Measurements from ENCODE around the gene CCR6. TPM values are rescaled to one million over a fixed set of nuclear protein-coding genes. Genes with fewer than 3 reads are reported as not detected.

CCR6 gene
- total and polyA plus RNA-seq, 2 of the 8 experiments (the other 6 are each of a cell fraction or from before 2014, with no cell fraction given), result 0.06 TPM; not detected in 1

DNA sequence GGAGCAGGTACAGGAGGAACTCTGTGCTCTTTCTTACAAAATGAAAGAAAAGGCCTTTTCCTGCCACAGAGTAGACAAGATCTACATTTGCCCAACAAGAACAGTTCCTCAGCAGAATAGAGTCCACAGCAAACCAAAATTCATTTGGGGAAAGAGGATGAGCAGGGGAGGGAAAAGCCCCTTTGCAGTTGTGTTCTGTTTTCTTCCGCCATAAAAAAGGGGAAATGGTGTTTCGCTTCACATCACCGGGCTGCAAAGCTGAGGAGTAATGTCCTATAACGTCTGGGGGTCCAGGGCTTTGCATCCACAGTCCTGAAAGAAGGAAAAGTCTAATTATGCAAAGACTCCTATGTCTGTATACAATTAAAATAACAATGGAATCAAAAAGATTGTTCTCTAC, 35.0 kb downstream of the CCR6 start, which contains the start of gene GPR31 (continued):
- TF ChIP-seq, protein P1, sequence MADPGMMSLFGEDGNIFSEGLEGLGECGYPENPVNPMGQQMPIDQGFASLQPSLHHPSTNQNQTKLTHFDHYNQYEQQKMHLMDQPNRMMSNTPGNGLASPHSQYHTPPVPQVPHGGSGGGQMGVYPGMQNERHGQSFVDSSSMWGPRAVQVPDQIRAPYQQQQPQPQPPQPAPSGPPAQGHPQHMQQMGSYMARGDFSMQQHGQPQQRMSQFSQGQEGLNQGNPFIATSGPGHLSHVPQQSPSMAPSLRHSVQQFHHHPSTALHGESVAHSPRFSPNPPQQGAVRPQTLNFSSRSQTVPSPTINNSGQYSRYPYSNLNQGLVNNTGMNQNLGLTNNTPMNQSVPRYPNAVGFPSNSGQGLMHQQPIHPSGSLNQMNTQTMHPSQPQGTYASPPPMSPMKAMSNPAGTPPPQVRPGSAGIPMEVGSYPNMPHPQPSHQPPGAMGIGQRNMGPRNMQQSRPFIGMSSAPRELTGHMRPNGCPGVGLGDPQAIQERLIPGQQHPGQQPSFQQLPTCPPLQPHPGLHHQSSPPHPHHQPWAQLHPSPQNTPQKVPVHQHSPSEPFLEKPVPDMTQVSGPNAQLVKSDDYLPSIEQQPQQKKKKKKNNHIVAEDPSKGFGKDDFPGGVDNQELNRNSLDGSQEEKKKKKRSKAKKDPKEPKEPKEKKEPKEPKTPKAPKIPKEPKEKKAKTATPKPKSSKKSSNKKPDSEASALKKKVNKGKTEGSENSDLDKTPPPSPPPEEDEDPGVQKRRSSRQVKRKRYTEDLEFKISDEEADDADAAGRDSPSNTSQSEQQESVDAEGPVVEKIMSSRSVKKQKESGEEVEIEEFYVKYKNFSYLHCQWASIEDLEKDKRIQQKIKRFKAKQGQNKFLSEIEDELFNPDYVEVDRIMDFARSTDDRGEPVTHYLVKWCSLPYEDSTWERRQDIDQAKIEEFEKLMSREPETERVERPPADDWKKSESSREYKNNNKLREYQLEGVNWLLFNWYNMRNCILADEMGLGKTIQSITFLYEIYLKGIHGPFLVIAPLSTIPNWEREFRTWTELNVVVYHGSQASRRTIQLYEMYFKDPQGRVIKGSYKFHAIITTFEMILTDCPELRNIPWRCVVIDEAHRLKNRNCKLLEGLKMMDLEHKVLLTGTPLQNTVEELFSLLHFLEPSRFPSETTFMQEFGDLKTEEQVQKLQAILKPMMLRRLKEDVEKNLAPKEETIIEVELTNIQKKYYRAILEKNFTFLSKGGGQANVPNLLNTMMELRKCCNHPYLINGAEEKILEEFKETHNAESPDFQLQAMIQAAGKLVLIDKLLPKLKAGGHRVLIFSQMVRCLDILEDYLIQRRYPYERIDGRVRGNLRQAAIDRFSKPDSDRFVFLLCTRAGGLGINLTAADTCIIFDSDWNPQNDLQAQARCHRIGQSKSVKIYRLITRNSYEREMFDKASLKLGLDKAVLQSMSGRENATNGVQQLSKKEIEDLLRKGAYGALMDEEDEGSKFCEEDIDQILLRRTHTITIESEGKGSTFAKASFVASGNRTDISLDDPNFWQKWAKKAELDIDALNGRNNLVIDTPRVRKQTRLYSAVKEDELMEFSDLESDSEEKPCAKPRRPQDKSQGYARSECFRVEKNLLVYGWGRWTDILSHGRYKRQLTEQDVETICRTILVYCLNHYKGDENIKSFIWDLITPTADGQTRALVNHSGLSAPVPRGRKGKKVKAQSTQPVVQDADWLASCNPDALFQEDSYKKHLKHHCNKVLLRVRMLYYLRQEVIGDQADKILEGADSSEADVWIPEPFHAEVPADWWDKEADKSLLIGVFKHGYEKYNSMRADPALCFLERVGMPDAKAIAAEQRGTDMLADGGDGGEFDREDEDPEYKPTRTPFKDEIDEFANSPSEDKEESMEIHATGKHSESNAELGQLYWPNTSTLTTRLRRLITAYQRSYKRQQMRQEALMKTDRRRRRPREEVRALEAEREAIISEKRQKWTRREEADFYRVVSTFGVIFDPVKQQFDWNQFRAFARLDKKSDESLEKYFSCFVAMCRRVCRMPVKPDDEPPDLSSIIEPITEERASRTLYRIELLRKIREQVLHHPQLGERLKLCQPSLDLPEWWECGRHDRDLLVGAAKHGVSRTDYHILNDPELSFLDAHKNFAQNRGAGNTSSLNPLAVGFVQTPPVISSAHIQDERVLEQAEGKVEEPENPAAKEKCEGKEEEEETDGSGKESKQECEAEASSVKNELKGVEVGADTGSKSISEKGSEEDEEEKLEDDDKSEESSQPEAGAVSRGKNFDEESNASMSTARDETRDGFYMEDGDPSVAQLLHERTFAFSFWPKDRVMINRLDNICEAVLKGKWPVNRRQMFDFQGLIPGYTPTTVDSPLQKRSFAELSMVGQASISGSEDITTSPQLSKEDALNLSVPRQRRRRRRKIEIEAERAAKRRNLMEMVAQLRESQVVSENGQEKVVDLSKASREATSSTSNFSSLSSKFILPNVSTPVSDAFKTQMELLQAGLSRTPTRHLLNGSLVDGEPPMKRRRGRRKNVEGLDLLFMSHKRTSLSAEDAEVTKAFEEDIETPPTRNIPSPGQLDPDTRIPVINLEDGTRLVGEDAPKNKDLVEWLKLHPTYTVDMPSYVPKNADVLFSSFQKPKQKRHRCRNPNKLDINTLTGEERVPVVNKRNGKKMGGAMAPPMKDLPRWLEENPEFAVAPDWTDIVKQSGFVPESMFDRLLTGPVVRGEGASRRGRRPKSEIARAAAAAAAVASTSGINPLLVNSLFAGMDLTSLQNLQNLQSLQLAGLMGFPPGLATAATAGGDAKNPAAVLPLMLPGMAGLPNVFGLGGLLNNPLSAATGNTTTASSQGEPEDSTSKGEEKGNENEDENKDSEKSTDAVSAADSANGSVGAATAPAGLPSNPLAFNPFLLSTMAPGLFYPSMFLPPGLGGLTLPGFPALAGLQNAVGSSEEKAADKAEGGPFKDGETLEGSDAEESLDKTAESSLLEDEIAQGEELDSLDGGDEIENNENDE (IDR thresholded peaks at IDR 0.05; ENCODE audit: insufficient replicate concordance, low read length), result no peak
- TF ChIP-seq RXRA (IDR thresholded peaks at IDR 0.05; ENCODE audit: insufficient read depth, low read depth, low read length), result no peak
- TF ChIP-seq ASH2L (IDR thresholded peaks at IDR 0.05; ENCODE audit: low read length), result no peak
- TF ChIP-seq NRF1 (IDR thresholded peaks at IDR 0.05; ENCODE audit: low read depth, low read length), result no peak
- TF ChIP-seq POLR2AphosphoS5 (IDR thresholded peaks at IDR 0.05; ENCODE audit: low read depth, low read length), result no peak
- no peak for TF ChIP-seq SP4 (IDR thresholded peaks at IDR 0.05; ENCODE audit: low read length)
- TF ChIP-seq, protein P2, sequence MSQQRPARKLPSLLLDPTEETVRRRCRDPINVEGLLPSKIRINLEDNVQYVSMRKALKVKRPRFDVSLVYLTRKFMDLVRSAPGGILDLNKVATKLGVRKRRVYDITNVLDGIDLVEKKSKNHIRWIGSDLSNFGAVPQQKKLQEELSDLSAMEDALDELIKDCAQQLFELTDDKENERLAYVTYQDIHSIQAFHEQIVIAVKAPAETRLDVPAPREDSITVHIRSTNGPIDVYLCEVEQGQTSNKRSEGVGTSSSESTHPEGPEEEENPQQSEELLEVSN (IDR thresholded peaks at IDR 0.05), result no peak
- TF ChIP-seq EGR1 (IDR thresholded peaks at IDR 0.05; ENCODE audit: borderline replicate concordance, low read depth, low read length), result no peak
- TF ChIP-seq TCF12 (IDR thresholded peaks at IDR 0.05; ENCODE audit: low read depth, low read length), result no peak
- no peak for TF ChIP-seq SIN3A (conservative IDR thresholded peaks at IDR 0.05 in 1 of 2, IDR thresholded peaks at IDR 0.05 in 1 of 2; ENCODE audit: low read depth in 1 of 2, low read length in 2 of 2)
- TF ChIP-seq POLR2A (IDR thresholded peaks at IDR 0.05; ENCODE audit: control extremely low read depth in 1 of 2, low read depth in 2 of 2, low read length in 2 of 2), result no peak
- TF ChIP-seq RNF2 (IDR thresholded peaks at IDR 0.05; ENCODE audit: borderline replicate concordance, low read depth, low read length, missing control alignments, poor library complexity, severe bottlenecking), result no peak

Measured in H1 (cell line).